NCI-H2107 treated with DMSO at 0.1 percent for 48 hours (cell line): ENCODE measurements around the gene SPPL2A.
"Not testable (repeated sequence)": the region's sequence is repeated elsewhere in the genome, so short reads cannot be mapped to it uniquely, and the experiment has no call there.

Experiments
- DNase-seq: peaks from one replicate; lab custom pipeline; 2025; ENCODE audit not compliant: unreplicated experiment; lab: John Stamatoyannopoulos, UW

The SPPL2A gene

GRCh38 chr15:50767332-50767861 is 1.9 kb upstream of the SPPL2A start:
- DNase-seq, result no peak

GRCh38 chr15:50764461-50765194 is 878 bp downstream of the SPPL2A start:
- DNase-seq, result no peak

- no peak for DNase-seq
Measured at GRCh38 chr15:50758712-50759205, 6.7 kb downstream of the SPPL2A start.

- DNase-seq, result no peak
Measured at GRCh38 chr15:50753463-50753862, 12.0 kb downstream of the SPPL2A start.

- DNase-seq, result no peak
Measured at GRCh38 chr15:50751394-50751793, 14.1 kb downstream of the SPPL2A start.

- no peak for DNase-seq
Measured at GRCh38 chr15:50750227-50750705, 15.2 kb downstream of the SPPL2A start.

GRCh38 chr15:50747523-50747922 is 18.0 kb downstream of the SPPL2A start:
- DNase-seq, result no peak

- no peak for DNase-seq
Measured at GRCh38 chr15:50744601-50745000, 20.9 kb downstream of the SPPL2A start.

- DNase-seq, result no peak
Measured at GRCh38 chr15:50740955-50741354, 24.6 kb downstream of the SPPL2A start.

GRCh38 chr15:50736823-50737222 is 28.7 kb downstream of the SPPL2A start:
- DNase-seq, result no peak

- DNase-seq, result no peak
Measured at GRCh38 chr15:50735156-50735555, 30.4 kb downstream of the SPPL2A start.

- DNase-seq, result no peak
Measured at GRCh38 chr15:50726315-50726714, 39.2 kb downstream of the SPPL2A start.

GRCh38 chr15:50718700-50719125 is 46.8 kb downstream of the SPPL2A start:
- no peak for DNase-seq

- DNase-seq, result no peak
Measured at GRCh38 chr15:50712018-50712417, 53.5 kb downstream of the SPPL2A start.

GRCh38 chr15:50710585-50710984 is 54.9 kb downstream of the SPPL2A start:
- DNase-seq, result no peak

- DNase-seq, result no peak
Measured at GRCh38 chr15:50707878-50708427, 57.6 kb downstream of the SPPL2A start.

GRCh38 chr15:50702762-50703334 is 62.7 kb downstream of the SPPL2A start:
- DNase-seq, result no peak

GRCh38 chr15:50698101-50698500 is 67.4 kb downstream of the SPPL2A start:
- DNase-seq, result no peak

- DNase-seq, result no peak
Measured at GRCh38 chr15:50697109-50697797, 68.3 kb downstream of the SPPL2A start.

- DNase-seq, result not testable (repeated sequence)
Measured at GRCh38 chr15:50694634-50695165, 70.8 kb downstream of the SPPL2A start.

- no peak for DNase-seq
Measured at GRCh38 chr15:50687302-50687902, 78.1 kb downstream of the SPPL2A start.
